G401.6 (cell line): Measurements from ENCODE around the gene ZNF442.
"Not testable (repeated sequence)": the region's sequence is repeated elsewhere in the genome, so short reads cannot be mapped to it uniquely, and the experiment has no call there.

Source experiments
- FAIRE-seq: peaks from 2 replicates; lab custom pipeline; 2012; peaks lifted over from hg19 to GRCh38; lab: Jason Lieb, UNC

The ZNF442 gene

DNA sequence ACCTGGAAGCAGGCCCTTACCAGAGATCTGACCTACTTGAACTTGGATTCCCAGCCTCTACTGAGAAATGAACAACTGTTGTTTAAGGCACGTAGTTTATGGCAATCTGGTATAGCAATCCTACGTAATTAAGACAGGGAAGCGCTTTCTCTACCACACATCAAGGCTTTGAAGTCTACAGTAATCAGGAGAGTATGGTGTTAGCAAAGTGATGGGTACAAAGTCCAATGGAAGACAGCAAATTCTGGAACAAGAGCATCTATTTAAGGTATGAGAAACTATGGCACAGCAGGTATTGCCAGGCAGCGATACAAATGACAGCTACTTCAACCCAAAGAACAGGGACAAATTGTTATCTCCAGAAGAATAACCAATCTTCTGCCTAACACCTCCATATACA is 35.1 kb downstream of the ZNF442 start:
- FAIRE-seq: no peak

DNA sequence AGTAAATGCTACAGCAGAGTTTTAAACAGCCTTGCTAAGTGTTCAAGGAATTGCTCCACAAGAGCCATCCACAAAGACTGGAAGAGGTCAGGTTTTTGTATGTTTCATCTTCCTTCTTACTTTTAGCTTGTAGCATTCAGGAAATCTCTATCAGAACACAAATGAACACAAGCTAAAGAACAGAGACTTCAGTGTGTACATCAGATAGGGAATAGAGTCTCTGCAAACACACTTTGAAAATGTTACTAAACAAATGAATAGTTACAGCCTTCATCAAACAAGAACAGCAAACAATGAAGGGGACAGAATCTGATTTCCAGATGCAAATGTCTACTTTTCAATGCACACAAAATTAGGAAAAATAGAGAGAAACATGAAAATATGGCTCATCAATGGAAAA is 39.8 kb downstream of the ZNF442 start:
- no peak for FAIRE-seq

GRCh38 chr19:12318782-12319413 is 46.6 kb downstream of the ZNF442 start:
- no peak for FAIRE-seq

- no peak for FAIRE-seq
Observed at GRCh38 chr19:12314553-12314952, 50.9 kb downstream of the ZNF442 start.

GRCh38 chr19:12308891-12309290 is 56.6 kb downstream of the ZNF442 start:
- not testable (repeated sequence) for FAIRE-seq
